Suppressor macrophage treated with lipopolysaccharide for 4 hours (primary cell): ENCODE data around the gene FHIP2A.
"Not testable (repeated sequence)": the region's sequence is repeated elsewhere in the genome, so short reads cannot be mapped to it uniquely, and the experiment has no call there.

Experiments used
- DNase-seq: peaks from one replicate; pipeline ENCODE4 v3.0.0-alpha.2; 2020

FHIP2A gene

GRCh38 chr10:114821293-114821914 lies at the start of gene FHIP2A:
Gene FHIP2A (plus strand): TSS chr10:114821780. CDS start chr10:114822079, 299 bp downstream.
- peak; percentile 91 for DNase-seq

GRCh38 chr10:114772496-114773196 lies 48.9 kb upstream of the FHIP2A start:
- DNase-seq, result no peak

- no peak for DNase-seq
Measured at GRCh38 chr10:114773197-114773532, 48.4 kb upstream of the FHIP2A start.

GRCh38 chr10:114775082-114775481 lies 46.5 kb upstream of the FHIP2A start:
- not testable (repeated sequence) for DNase-seq

- DNase-seq, result no peak
Measured at GRCh38 chr10:114777415-114777814, 44.2 kb upstream of the FHIP2A start.

- peak; percentile 30 for DNase-seq
Measured at GRCh38 chr10:114779803-114780576, 41.6 kb upstream of the FHIP2A start.

- DNase-seq, result no peak
Measured at GRCh38 chr10:114780577-114781184, 40.9 kb upstream of the FHIP2A start.

GRCh38 chr10:114782666-114783065 lies 38.9 kb upstream of the FHIP2A start:
- DNase-seq, result no peak

- DNase-seq, result no peak
Measured at GRCh38 chr10:114783686-114784085, 37.9 kb upstream of the FHIP2A start.

- DNase-seq, result peak; percentile 70
Measured at GRCh38 chr10:114786492-114786891, 35.1 kb upstream of the FHIP2A start.

GRCh38 chr10:114787131-114787530 lies 34.4 kb upstream of the FHIP2A start:
- DNase-seq, result not testable (repeated sequence)

GRCh38 chr10:114791768-114792167 lies 29.8 kb upstream of the FHIP2A start:
- DNase-seq, result no peak

- DNase-seq, result no peak
Measured at GRCh38 chr10:114795039-114795438, 26.5 kb upstream of the FHIP2A start.

- DNase-seq, result no peak
Measured at GRCh38 chr10:114800361-114800760, 21.2 kb upstream of the FHIP2A start.

GRCh38 chr10:114801411-114801813 lies 20.2 kb upstream of the FHIP2A start:
- DNase-seq, result no peak

- no peak for DNase-seq
Measured at GRCh38 chr10:114802177-114802576, 19.4 kb upstream of the FHIP2A start.

GRCh38 chr10:114806562-114807391 lies 14.8 kb upstream of the FHIP2A start:
- DNase-seq, result no peak

GRCh38 chr10:114808982-114809381 lies 12.6 kb upstream of the FHIP2A start:
- DNase-seq, result no peak

GRCh38 chr10:114810926-114811325 lies 10.7 kb upstream of the FHIP2A start:
- no peak for DNase-seq

GRCh38 chr10:114811862-114812261 lies 9.7 kb upstream of the FHIP2A start:
- no peak for DNase-seq

- peak; percentile 74 for DNase-seq
Measured at GRCh38 chr10:114815791-114816190, 5.8 kb upstream of the FHIP2A start.

GRCh38 chr10:114816308-114816707 lies 5.3 kb upstream of the FHIP2A start:
- no peak for DNase-seq

GRCh38 chr10:114819322-114819721 lies 2.3 kb upstream of the FHIP2A start:
- no peak for DNase-seq
